ENCODE data around the gene RGS6. TPM values are rescaled to one million over a fixed set of nuclear protein-coding genes. Genes with fewer than 3 reads are reported as not detected.

Gene RGS6
- total RNA-seq, 1 donor from 2014 or later: 0.24 TPM

DNA sequence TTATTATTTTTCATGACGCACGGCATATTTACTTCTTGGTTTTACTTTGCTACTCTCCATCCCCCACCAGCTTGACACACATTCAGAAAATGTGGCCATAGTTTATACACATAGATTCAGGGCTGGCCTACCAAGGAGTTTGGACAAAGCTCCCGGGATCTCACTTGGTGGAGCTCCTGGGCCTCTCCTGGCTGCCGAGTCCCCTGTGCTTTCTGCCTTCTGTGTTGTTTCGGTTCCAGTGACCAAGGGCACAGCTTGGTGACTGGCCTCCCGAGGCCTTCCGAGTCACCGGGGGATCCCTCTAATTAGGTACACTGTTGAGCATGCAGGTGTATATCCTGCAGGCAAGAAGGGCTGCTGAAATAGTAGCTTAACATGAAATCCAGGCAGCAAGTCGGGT lies 63.5 kb downstream of the RGS6 start:
- Mint-ChIP-seq H3K27ac (ENCODE audit: unreplicated experiment) (no peak overlapping the region), H3K4me1 (ENCODE audit: unreplicated experiment) (no peaks in the 10 kb centered on the region), H3K36me3 (ENCODE audit: unreplicated experiment) (no peaks in the 10 kb centered on the region), H3K27me3 (ENCODE audit: unreplicated experiment) (no peaks in the 10 kb centered on the region), H3K4me3 (ENCODE audit: unreplicated experiment) (no peak overlapping the region), H3K9me3 (ENCODE audit: unreplicated experiment) (peaks cover 7% of the 10 kb centered on the region)
- DNase-seq (ENCODE audit: extremely low spot score, unreplicated experiment): no peak
- TF ChIP-seq, protein P1, sequence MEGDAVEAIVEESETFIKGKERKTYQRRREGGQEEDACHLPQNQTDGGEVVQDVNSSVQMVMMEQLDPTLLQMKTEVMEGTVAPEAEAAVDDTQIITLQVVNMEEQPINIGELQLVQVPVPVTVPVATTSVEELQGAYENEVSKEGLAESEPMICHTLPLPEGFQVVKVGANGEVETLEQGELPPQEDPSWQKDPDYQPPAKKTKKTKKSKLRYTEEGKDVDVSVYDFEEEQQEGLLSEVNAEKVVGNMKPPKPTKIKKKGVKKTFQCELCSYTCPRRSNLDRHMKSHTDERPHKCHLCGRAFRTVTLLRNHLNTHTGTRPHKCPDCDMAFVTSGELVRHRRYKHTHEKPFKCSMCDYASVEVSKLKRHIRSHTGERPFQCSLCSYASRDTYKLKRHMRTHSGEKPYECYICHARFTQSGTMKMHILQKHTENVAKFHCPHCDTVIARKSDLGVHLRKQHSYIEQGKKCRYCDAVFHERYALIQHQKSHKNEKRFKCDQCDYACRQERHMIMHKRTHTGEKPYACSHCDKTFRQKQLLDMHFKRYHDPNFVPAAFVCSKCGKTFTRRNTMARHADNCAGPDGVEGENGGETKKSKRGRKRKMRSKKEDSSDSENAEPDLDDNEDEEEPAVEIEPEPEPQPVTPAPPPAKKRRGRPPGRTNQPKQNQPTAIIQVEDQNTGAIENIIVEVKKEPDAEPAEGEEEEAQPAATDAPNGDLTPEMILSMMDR (IDR thresholded peaks at IDR 0.05): no peak

- H3K27me3 Mint-ChIP-seq (ENCODE audit: unreplicated experiment): no peaks in the 10 kb centered on the region
- H3K27ac Mint-ChIP-seq (ENCODE audit: unreplicated experiment): no peak overlapping the region
- H3K9me3 Mint-ChIP-seq (ENCODE audit: unreplicated experiment): peaks cover 7% of the 10 kb centered on the region
- no peaks in the 10 kb centered on the region for H3K36me3 Mint-ChIP-seq (ENCODE audit: unreplicated experiment)
- no peak for DNase-seq (ENCODE audit: extremely low spot score, unreplicated experiment)
- TF ChIP-seq, protein P1 (IDR thresholded peaks at IDR 0.05): no peak
- no peaks in the 10 kb centered on the region for H3K4me1 Mint-ChIP-seq (ENCODE audit: unreplicated experiment)
- no peak overlapping the region for H3K4me3 Mint-ChIP-seq (ENCODE audit: unreplicated experiment)
These were observed 64.4 kb downstream of the RGS6 start for GRCh38 chr14:71996610-71997009.

GRCh38 chr14:72000907-72001306 lies 68.7 kb downstream of the RGS6 start:
- no peaks in the 10 kb centered on the region for H3K27me3 Mint-ChIP-seq (ENCODE audit: unreplicated experiment)
- no peak overlapping the region for H3K4me3 Mint-ChIP-seq (ENCODE audit: unreplicated experiment)
- TF ChIP-seq, protein P1 (IDR thresholded peaks at IDR 0.05): no peak
- H3K9me3 Mint-ChIP-seq (ENCODE audit: unreplicated experiment): peaks cover 7% of the 10 kb centered on the region
- no peak for DNase-seq (ENCODE audit: extremely low spot score, unreplicated experiment)
- H3K4me1 Mint-ChIP-seq (ENCODE audit: unreplicated experiment): no peaks in the 10 kb centered on the region
- H3K36me3 Mint-ChIP-seq (ENCODE audit: unreplicated experiment): no peaks in the 10 kb centered on the region
- H3K27ac Mint-ChIP-seq (ENCODE audit: unreplicated experiment): no peak overlapping the region

DNA sequence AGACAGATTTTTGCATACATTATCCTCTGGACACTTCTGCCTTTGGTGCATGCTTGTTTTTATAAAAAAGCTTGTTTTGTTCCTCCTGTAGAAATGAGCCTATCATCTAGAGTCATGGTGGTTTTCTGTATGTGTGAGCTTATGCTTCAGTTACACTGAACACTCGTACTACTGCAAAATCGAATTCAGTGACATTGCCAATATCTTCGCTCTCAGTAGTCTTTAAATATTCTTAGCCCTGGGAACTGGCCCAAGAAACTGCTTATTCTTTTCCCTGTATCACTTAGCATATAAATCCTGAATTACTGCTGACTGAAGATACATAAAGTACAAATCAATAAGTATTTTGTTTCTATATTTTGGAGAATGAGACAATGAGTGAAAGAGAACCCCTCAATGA lies 70.5 kb downstream of the RGS6 start:
- H3K4me1 Mint-ChIP-seq (ENCODE audit: unreplicated experiment): no peaks in the 10 kb centered on the region
- H3K27me3 Mint-ChIP-seq (ENCODE audit: unreplicated experiment): no peaks in the 10 kb centered on the region
- H3K4me3 Mint-ChIP-seq (ENCODE audit: unreplicated experiment): no peak overlapping the region
- no peak for DNase-seq (ENCODE audit: extremely low spot score, unreplicated experiment)
- H3K36me3 Mint-ChIP-seq (ENCODE audit: unreplicated experiment): no peaks in the 10 kb centered on the region
- no peak overlapping the region for H3K27ac Mint-ChIP-seq (ENCODE audit: unreplicated experiment)
- peaks cover 12% of the 10 kb centered on the region for H3K9me3 Mint-ChIP-seq (ENCODE audit: unreplicated experiment)
- TF ChIP-seq, protein P1 (IDR thresholded peaks at IDR 0.05): no peak

DNA sequence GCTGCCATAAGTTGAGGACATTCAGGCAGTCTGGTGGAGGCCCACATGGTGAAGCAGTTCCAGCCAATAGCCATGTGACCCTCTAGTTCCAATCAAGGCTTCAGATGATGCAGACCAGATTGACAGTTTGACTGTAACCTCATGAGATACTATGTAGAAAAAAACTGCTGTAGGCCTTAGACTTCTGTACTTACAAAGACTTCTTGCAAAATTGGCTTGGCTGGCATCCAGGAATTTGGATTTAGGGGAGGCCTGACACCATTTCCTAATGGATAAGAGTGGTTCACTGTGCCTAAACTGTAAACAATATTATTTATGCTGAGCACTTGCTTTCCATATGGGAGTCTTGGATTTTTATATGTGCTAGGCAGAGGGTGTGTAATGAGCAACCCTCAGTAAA lies 76.4 kb downstream of the RGS6 start:
- TF ChIP-seq, protein P1 (IDR thresholded peaks at IDR 0.05): no peak
- Mint-ChIP-seq H3K4me1 (ENCODE audit: unreplicated experiment) (no peaks in the 10 kb centered on the region), H3K4me3 (ENCODE audit: unreplicated experiment) (no peak overlapping the region), H3K9me3 (ENCODE audit: unreplicated experiment) (peaks cover 4% of the 10 kb centered on the region), H3K27ac (ENCODE audit: unreplicated experiment) (no peak overlapping the region), H3K27me3 (ENCODE audit: unreplicated experiment) (no peaks in the 10 kb centered on the region), H3K36me3 (ENCODE audit: unreplicated experiment) (no peaks in the 10 kb centered on the region)
- no peak for DNase-seq (ENCODE audit: extremely low spot score, unreplicated experiment)

Data from osteocyte (in vitro differentiated cells).